ENCODE results near the gene KLHL18.
A peak's percentile ranks its signal among the peaks of the same experiment; 100 is the strongest.
"Not testable (repeated sequence)": the region's sequence is repeated elsewhere in the genome, so short reads cannot be mapped to it uniquely, and the experiment has no call there.

The KLHL18 gene

GRCh38 chr3:47315069-47315647 is 32.4 kb downstream of the KLHL18 start:
- no peak for DNase-seq

GRCh38 chr3:47316151-47316550 is 33.4 kb downstream of the KLHL18 start:
- not testable (repeated sequence) for DNase-seq

GRCh38 chr3:47318916-47319315 is 36.2 kb downstream of the KLHL18 start:
- no peak for DNase-seq

GRCh38 chr3:47319956-47320355 is 37.2 kb downstream of the KLHL18 start:
- DNase-seq = no peak

GRCh38 chr3:47323431-47324277 is 40.9 kb downstream of the KLHL18 start:
- no peak for DNase-seq

GRCh38 chr3:47324278-47324865 is 41.6 kb downstream of the KLHL18 start:
- peak; percentile 31 for DNase-seq

GRCh38 chr3:47333907-47334306 is 51.2 kb downstream of the KLHL18 start:
- no peak for DNase-seq

GRCh38 chr3:47337656-47338055 is 54.9 kb downstream of the KLHL18 start:
- no peak for DNase-seq

GRCh38 chr3:47339951-47340350 is 57.2 kb downstream of the KLHL18 start:
- no peak for DNase-seq

GRCh38 chr3:47340866-47341265 is 58.1 kb downstream of the KLHL18 start:
- no peak for DNase-seq

GRCh38 chr3:47342151-47342550 is 59.4 kb downstream of the KLHL18 start:
- no peak for DNase-seq

- DNase-seq = no peak
Measured at GRCh38 chr3:47342812-47343211, 60.1 kb downstream of the KLHL18 start.

- DNase-seq = no peak
Measured at GRCh38 chr3:47343471-47343971, 60.8 kb downstream of the KLHL18 start.

GRCh38 chr3:47344971-47345370 is 62.2 kb downstream of the KLHL18 start:
- DNase-seq = no peak

- no peak for DNase-seq
Measured at GRCh38 chr3:47347217-47347801, 64.6 kb downstream of the KLHL18 start.

GRCh38 chr3:47348411-47349154 is 65.8 kb downstream of the KLHL18 start:
- no peak for DNase-seq

- DNase-seq = no peak
Measured at GRCh38 chr3:47355010-47355409, 72.3 kb downstream of the KLHL18 start.

GRCh38 chr3:47356201-47356600 is 73.5 kb downstream of the KLHL18 start:
- DNase-seq = no peak

GRCh38 chr3:47359323-47359722 is 76.6 kb downstream of the KLHL18 start:
- no peak for DNase-seq

GRCh38 chr3:47360110-47360517 is 77.4 kb downstream of the KLHL18 start:
- not testable (repeated sequence) for DNase-seq

- no peak for DNase-seq
Measured at GRCh38 chr3:47362701-47363100, 80.0 kb downstream of the KLHL18 start.

GRCh38 chr3:47365213-47366153 is 82.7 kb downstream of the KLHL18 start:
- DNase-seq = no peak
